ENCODE results near the gene WSB2.

The WSB2 gene

DNA sequence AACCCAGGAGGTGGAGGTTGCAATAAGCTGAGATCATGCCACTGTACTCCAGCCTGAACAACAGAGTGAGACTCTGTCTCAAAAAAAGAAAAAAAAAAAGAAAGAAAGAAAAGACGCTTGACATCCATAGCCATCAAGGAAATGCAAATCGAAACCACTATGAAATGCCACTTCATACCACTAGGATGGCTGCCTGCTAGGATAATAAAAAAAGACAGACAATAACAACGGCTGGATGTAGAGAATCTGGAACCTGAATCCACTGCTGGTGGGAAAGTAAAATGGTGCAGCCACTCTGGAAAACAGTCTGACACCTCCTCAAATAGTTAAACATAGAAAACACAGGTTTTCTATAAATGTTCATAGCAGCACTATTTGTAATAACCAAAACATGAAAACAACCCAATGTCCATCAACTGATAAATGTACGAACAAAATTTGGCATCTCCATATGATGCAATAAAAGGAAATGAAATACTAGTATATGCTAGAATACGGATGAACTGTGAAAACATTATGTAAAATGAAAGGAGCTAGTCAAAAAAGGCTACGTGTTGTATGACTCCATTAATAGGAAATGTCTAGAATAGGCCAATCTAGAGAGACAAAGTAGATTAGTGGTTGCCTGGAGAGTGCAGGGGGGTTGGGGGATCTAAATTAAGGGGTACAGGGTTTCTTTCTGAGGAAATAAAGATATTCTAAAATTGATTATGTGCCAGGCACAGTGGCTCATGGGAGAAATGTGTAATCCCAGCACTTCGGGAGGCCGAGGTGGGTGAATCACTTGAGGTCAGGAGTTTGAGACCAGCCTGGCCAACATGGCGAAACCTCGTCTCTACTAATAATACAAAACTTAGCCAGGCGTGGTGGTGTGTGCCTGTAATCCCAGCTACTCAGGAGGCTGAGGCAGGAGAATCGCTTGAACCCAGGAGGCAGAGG, 9.7 kb downstream of the WSB2 start:
- no peak for DNase-seq (ENCODE audit: low read depth)
- no peak for TF ChIP-seq CTCF (IDR thresholded peaks at IDR 0.05; ENCODE audit: low read depth, low read length, missing control alignments)
- in situ Hi-C loops (cut with HindIII; ENCODE audit: low sequenced_read_pairs): no loop called here
- no peak overlapping the region for H3K4me3 ChIP-seq (ENCODE audit: low read depth, low read length)

DNA sequence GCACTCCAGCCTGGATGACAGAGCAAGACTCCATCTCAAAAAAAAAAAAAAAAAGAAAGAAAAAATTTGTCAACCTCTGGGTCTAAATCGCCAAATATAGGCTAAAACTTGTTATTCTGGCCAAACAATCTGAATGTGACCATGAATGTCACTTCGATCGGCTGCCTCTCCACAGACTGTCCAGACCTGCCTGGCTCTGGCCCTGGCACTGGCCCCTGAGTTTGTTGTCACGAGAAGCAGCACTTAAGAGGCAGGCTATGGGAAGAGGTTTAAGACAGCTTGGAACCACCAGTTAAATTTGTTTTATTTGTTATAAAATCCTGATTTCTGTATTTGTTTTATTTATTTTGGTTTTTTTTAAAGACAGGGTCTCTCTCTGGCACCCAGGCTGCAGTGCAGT, 14.5 kb downstream of the WSB2 start:
- no peak overlapping the region for H3K4me3 ChIP-seq (ENCODE audit: low read depth, low read length)
- TF ChIP-seq CTCF (IDR thresholded peaks at IDR 0.05; ENCODE audit: low read depth, low read length, missing control alignments): no peak
- DNase-seq (ENCODE audit: low read depth): no peak
- in situ Hi-C loops (cut with HindIII; ENCODE audit: low sequenced_read_pairs): no loop called here

GRCh38 chr12:118044577-118044976, 16.4 kb downstream of the WSB2 start:
- no peak overlapping the region for H3K4me3 ChIP-seq (ENCODE audit: low read depth, low read length)
- DNase-seq (ENCODE audit: low read depth): no peak
- in situ Hi-C loops (cut with HindIII; ENCODE audit: low sequenced_read_pairs): no loop called here
- no peak for TF ChIP-seq CTCF (IDR thresholded peaks at IDR 0.05; ENCODE audit: low read depth, low read length, missing control alignments)

- in situ Hi-C loops (cut with HindIII; ENCODE audit: low sequenced_read_pairs): no loop called here
- TF ChIP-seq CTCF (IDR thresholded peaks at IDR 0.05; ENCODE audit: low read depth, low read length, missing control alignments): no peak
- DNase-seq (ENCODE audit: low read depth): no peak
- H3K4me3 ChIP-seq (ENCODE audit: low read depth, low read length): no peak overlapping the region
These were observed 16.9 kb downstream of the WSB2 start for GRCh38 chr12:118044075-118044474.

GRCh38 chr12:118042091-118042490, 18.9 kb downstream of the WSB2 start:
- in situ Hi-C loops (cut with HindIII; ENCODE audit: low sequenced_read_pairs): no loop called here
- no peak overlapping the region for H3K4me3 ChIP-seq (ENCODE audit: low read depth, low read length)
- TF ChIP-seq CTCF (IDR thresholded peaks at IDR 0.05; ENCODE audit: low read depth, low read length, missing control alignments): no peak
- no peak for DNase-seq (ENCODE audit: low read depth)

DNA sequence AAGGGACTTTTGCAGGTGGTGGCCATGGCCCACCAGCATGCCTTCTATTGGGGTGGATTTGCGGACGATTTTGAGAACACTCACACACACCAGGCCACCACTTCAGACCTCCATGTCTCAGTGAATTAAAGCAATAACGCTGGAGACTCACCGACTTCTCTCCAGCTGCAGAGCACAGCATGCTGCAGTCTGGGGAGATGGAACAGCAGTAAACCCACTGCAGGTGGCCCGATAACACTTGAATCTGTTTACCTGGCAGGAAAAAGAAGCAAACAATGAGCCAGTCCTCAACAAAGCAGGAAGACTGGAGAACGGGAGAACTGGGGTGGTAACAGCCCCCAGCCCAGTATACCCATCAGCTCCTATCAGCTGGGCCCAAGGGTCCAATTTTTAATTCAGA, 22.8 kb downstream of the WSB2 start:
- no peak for TF ChIP-seq CTCF (IDR thresholded peaks at IDR 0.05; ENCODE audit: low read depth, low read length, missing control alignments)
- H3K4me3 ChIP-seq (ENCODE audit: low read depth, low read length): no peak overlapping the region
- no peak for DNase-seq (ENCODE audit: low read depth)
- in situ Hi-C loops (cut with HindIII; ENCODE audit: low sequenced_read_pairs): no loop called here
